Lung (tissue), 12 donors: ENCODE data around the gene GNAI2. TPM values are rescaled to one million over a fixed set of nuclear protein-coding genes. Genes with fewer than 3 reads are reported as not detected.
A peak's percentile ranks its signal among the peaks of the same experiment; 100 is the strongest.

ENCODE experiments used
- ATAC-seq: fragments of 200-7000 bp; cut with Tn5 transposase; one replicate; pipeline ENCODE4 v1.9.1; 2020; ENCODE audit warnings: moderate number of reproducible peaks; ENCODE audit not compliant: insufficient read depth, low FRiP score
- DNase-seq, 3 donors: peaks; one replicate each; pipeline ENCODE4 v3.0.0-alpha.2; 2013 to 2017
- H3K27ac ChIP-seq, 2 donors: one replicate each; pipeline ENCODE4 v1.5.1; 2013; ENCODE audit warnings: mild to moderate bottlenecking in 2 of 2, moderate library complexity in 2 of 2, control low read depth in 1 of 2, inconsistent platforms in 1 of 2, low read depth in 1 of 2, low read length in 1 of 2
- H3K27me3 ChIP-seq, 3 donors: one replicate each; pipeline ENCODE4 v1.5.1; 2013; ENCODE audit warnings: low read length in 2 of 3; ENCODE audit not compliant: control insufficient read depth in 3 of 3, insufficient read depth in 3 of 3
- H3K36me3 ChIP-seq, 4 donors: one replicate each; pipeline ENCODE4 v1.5.1; 2013; ENCODE audit warnings: low read length in 4 of 4, mild to moderate bottlenecking in 1 of 4, moderate library complexity in 1 of 4; ENCODE audit not compliant: control insufficient read depth in 4 of 4, insufficient read depth in 4 of 4
- H3K4me1 ChIP-seq, 5 donors: one replicate each; pipeline ENCODE4 v1.5.1; 2013; ENCODE audit warnings: low read length in 5 of 5, mild to moderate bottlenecking in 2 of 5, moderate library complexity in 1 of 5; ENCODE audit not compliant: control insufficient read depth in 5 of 5, insufficient read depth in 5 of 5
- H3K4me3 ChIP-seq: one replicate; pipeline ENCODE4 v1.5.1; 2013; ENCODE audit warnings: mild to moderate bottlenecking, control low read depth, moderate library complexity
- H3K9ac ChIP-seq, 2 donors: one replicate each; pipeline ENCODE4 v1.5.1; 2013; ENCODE audit warnings: low read length in 2 of 2, control low read depth in 1 of 2; ENCODE audit not compliant: insufficient read depth in 1 of 2
- H3K9me3 ChIP-seq, 4 donors: one replicate each; pipeline ENCODE4 v1.5.1; 2013; ENCODE audit warnings: low read length in 3 of 4, mild to moderate bottlenecking in 1 of 4, moderate library complexity in 1 of 4; ENCODE audit not compliant: control insufficient read depth in 4 of 4, insufficient read depth in 3 of 4
- CTCF ChIP-seq: IDR thresholded peaks from 2 replicates; pipeline ENCODE4 v1.5.1; 2012; ENCODE audit warnings: mild to moderate bottlenecking; ENCODE audit errors: control extremely low read depth, extremely low read depth
- WGBS, 2 donors: extraction: QIAGEN DNeasy Blood & Tissue Kit; methylation state at CpG; one replicate each; pipeline ENCODE4 v1.1.7; 2013; 5-methylcytosine and 5-hydroxymethylcytosine counted together
- polyA plus RNA-seq, 2 donors: library from polyadenylated mRNA; stranded (reverse); fragments of 200-250 nt; gene quantifications; one replicate each; pipeline ENCODE4 v1.2.1, GENCODE V29; 2013
- total RNA-seq, 2 donors: library from RNA; depleted of rRNA in 1 of 2; stranded (reverse); fragments of >200 nt in 1 of 2; gene quantifications; one replicate each; pipeline ENCODE4 v1.2.1, GENCODE V29; 2014 to 2021
- donor health status: control.
- donor health status: control.
- donor health status: Bipolar disorder and iron deficiency.
- donor health status: healthy.
- donor health status: DM: yes; HTN: yes; CAD: no.

GNAI2 gene
- total and polyA plus RNA-seq, 4 donors = 217 to 364 (median 278) TPM

- no peak for ATAC-seq
- TF ChIP-seq CTCF = no peak
- Histone ChIP-seq H3K36me3 (peaks cover 0 to 2% (median 0%) of the 10 kb centered on the region in 4 donors), H3K9me3 (no peaks in the 10 kb centered on the region), H3K27ac (no peak overlapping the region), H3K4me3 (no peak overlapping the region), H3K9ac (no peak overlapping the region), H3K4me1 (peaks cover 0 to 14% (median 0%) of the 10 kb centered on the region in 5 donors), H3K27me3 (peaks cover 0 to 38% (median 27%) of the 10 kb centered on the region in 3 donors)
- no peak for DNase-seq
- 79 to 86% methylated on average over 17 of the region's 17 CpGs for WGBS, 2 donors
Measured at GRCh38 chr3:50276762-50277101, 40.7 kb downstream of the GNAI2 start.

- Histone ChIP-seq H3K9ac (no peak overlapping the region), H3K27ac (peak overlapping the region in 1 of 2 donors; percentile 37), H3K36me3 (peaks cover 0 to 2% (median 0%) of the 10 kb centered on the region in 4 donors), H3K4me3 (no peak overlapping the region), H3K9me3 (no peaks in the 10 kb centered on the region), H3K4me1 (peaks cover 0 to 10% (median 0%) of the 10 kb centered on the region in 5 donors), H3K27me3 (peaks cover 0 to 36% (median 22%) of the 10 kb centered on the region in 3 donors)
- DNase-seq (no peak), ATAC-seq (no peak)
- no peak for TF ChIP-seq CTCF
- 83 to 87% methylated on average over 4 of the region's 4 CpGs for WGBS, 2 donors
Measured at GRCh38 chr3:50278123-50278879, 42.3 kb downstream of the GNAI2 start.

- H3K27ac ChIP-seq = peak within 1 kb of the TSS in 1 of 2 donors; percentile 75
- H3K4me1 ChIP-seq = peaks cover 0 to 6% (median 0%) of the 10 kb centered on the region in 5 donors
- DNase-seq (no peak), ATAC-seq (no peak)
- H3K36me3 ChIP-seq = peaks cover 0 to 2% (median 0%) of the 10 kb centered on the region in 4 donors
- no peaks in the 10 kb centered on the region for H3K9me3 ChIP-seq
- H3K9ac ChIP-seq = no peak within 1 kb of the TSS
- TF ChIP-seq CTCF = no peak
- peaks cover 0 to 33% (median 18%) of the 10 kb centered on the region in 3 donors for H3K27me3 ChIP-seq
- WGBS, 2 donors = 61 to 79% methylated on average over 2 of the region's 2 CpGs
- no peak within 1 kb of the TSS for H3K4me3 ChIP-seq
Measured at GRCh38 chr3:50278880-50279224, 42.8 kb downstream of the GNAI2 start, which contains the start of gene LSMEM2. Gene LSMEM2, plus strand, starts transcription at chr3:50279087. Its CDS starts 27 bp downstream, at chr3:50279114.
